ENCODE data around the gene TAF15.

Gene TAF15

GRCh38 chr17:35875072-35875799 is 66.0 kb downstream of the TAF15 start:
- TF ChIP-seq CTCF (conservative IDR thresholded peaks at IDR 0.05): no peak
- no peak overlapping the region for H3K27ac ChIP-seq

GRCh38 chr17:35875800-35876139 is 66.5 kb downstream of the TAF15 start:
- no peak overlapping the region for H3K27ac ChIP-seq
- TF ChIP-seq CTCF (conservative IDR thresholded peaks at IDR 0.05): no peak

DNA sequence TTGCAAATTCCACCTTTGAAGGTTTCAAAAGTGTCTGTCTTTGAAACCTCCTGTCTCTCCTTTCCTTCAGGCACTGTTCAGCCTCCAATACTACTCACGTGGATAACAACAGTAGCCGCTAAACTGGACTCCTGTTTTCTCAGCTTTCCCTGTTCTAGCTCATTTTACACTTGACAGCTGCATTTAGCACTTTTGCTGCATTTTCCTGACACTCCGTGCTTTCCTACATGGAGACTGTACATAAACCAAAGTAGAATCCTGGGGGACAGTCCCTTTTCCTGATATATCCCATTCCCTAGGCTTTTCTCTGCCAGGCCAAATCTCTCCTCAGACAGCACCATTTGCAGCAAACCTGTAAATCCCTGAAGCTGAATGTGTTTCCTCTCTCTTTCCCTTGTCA is 67.2 kb downstream of the TAF15 start:
- TF ChIP-seq CTCF (conservative IDR thresholded peaks at IDR 0.05): no peak
- no peak overlapping the region for H3K27ac ChIP-seq

DNA sequence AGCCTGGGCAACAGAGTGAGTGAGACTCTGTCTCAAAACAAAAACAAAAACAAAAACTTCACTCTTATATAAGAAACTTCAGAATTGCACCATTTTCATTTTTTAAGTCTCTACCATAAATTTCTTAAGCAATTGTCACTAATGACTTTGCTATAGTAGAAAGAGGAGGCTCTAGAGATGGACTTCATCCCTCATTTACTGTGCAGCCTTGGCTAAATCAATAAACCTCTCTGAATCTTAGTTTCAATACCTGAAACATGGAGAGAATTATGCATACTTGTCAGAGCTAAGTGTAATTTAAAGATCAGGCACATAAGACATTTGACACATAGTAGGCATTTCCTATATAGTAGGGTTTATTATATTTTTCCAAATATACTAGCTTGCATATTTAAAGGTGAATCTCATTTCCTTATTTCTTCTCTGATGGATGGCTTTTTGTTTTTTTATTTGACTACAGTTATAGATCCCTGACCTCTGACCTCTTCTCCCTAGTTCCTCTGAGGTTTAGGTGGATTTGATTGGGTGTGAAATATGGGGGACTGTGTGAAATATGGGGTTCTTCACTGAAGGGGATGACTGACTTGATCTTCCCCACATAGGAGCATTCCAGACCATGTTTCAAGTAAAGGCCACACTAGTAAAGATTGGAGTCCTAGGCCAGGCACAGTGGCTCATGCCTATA is 68.2 kb downstream of the TAF15 start:
- no peak for TF ChIP-seq CTCF (conservative IDR thresholded peaks at IDR 0.05)
- no peak overlapping the region for H3K27ac ChIP-seq

DNA sequence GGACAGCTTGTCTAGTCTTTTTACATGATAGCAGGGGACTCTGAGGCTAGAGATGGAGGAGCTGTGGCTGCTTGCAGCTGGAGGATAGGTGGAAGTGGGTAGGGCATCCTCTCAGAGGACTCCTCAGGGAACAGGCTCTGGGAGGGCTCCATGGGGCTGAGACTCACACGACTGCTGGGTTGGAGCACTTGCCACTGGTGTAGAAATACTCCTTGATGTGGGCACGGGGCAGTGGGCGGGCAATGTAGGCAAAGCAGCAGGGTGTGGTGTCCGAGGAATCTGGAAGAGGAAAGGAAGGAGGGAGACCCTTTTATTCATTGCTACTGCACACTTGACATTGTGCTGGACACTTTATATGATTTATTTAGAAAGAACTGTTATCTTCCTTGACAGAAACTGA is 69.1 kb downstream of the TAF15 start:
- no peak overlapping the region for H3K27ac ChIP-seq
- no peak for TF ChIP-seq CTCF (conservative IDR thresholded peaks at IDR 0.05)

- no peak within 1 kb of the TSS for H3K27ac ChIP-seq
- TF ChIP-seq CTCF (conservative IDR thresholded peaks at IDR 0.05): no peak
Measured at GRCh38 chr17:35879773-35880654, 70.7 kb downstream of the TAF15 start, which contains the start of gene CCL5. Gene CCL5, minus strand, starts transcription at chr17:35880360.

DNA sequence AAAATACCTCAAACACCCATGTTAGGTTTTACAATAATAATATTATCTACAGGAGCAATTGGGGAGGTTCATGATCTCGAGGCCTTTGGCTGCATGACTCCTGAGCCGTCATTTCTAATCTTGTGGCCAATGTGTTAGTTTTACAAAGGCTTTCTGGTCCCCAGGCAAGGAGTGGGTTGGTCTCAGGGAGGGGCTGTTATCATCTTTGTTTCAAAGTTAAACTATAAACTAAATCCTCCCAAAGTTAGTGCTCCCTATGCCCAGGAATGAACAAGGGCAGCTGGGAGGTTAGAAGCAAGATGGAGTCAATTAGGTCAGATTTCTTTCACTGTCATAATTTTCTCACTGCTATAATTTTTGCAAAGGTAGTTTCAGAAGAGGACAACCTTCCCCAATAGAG is 80.0 kb downstream of the TAF15 start:
- no peak for TF ChIP-seq CTCF (conservative IDR thresholded peaks at IDR 0.05)
- H3K27ac ChIP-seq: no peak overlapping the region

All from VCaP (cell line).